Upper lobe of left lung (tissue), 4 donors: ENCODE data around the gene MED13L.

Experiments
- CTCF ChIP-seq, 6 experiments: fragments of 450-650 bp in 4 of 6; fragments of 200-600 bp in 2 of 6; sonication (generic) in 2 of 6; IDR thresholded peaks; one replicate each; pipeline ENCODE4 v1.5.1; 2016 to 2019; ENCODE audit warnings: antibody characterized with exemption in 6 of 6
- POLR2A ChIP-seq, 4 donors: fragments of 450-650 bp; IDR thresholded peaks; one replicate each; pipeline ENCODE4 v1.5.1; 2016 to 2017; ENCODE audit warnings: antibody characterized with exemption in 4 of 4, mild to moderate bottlenecking in 2 of 4
- POLR2AphosphoS5 ChIP-seq, 2 donors: sonication (generic); formaldehyde crosslinking; IDR thresholded peaks; one replicate each; pipeline ENCODE4 v1.5.1; 2017; ENCODE audit warnings: antibody characterized with exemption in 2 of 2

GRCh38 chr12:116135209-116135930 is 142.1 kb downstream of the MED13L start:
- TF ChIP-seq POLR2A (IDR thresholded peaks at IDR 0.05) (no peak), CTCF (IDR thresholded peaks at IDR 0.05) (no peak), POLR2AphosphoS5 (IDR thresholded peaks at IDR 0.05) (no peak)
